ENCODE results near the gene PCDH15. TPM values are rescaled to one million over a fixed set of nuclear protein-coding genes. Genes with fewer than 3 reads are reported as not detected.

PCDH15 gene
- total and polyA plus RNA-seq, 2 of the 8 experiments (the other 6 are each of a cell fraction or from before 2014, with no cell fraction given) = 0.11 TPM; not detected in 1

GRCh38 chr10:54681136-54681535 is 119.9 kb downstream of the PCDH15 start:
- CTCF ChIA-PET (ENCODE audit: partially characterized antibody) = no interaction called here
- Histone ChIP-seq H3K9me3 (ENCODE audit: insufficient read depth in 2 of 2, low read depth in 1 of 2, low read length in 1 of 2) (no peaks in the 10 kb centered on the region), H4K91ac (replicated peaks; ENCODE audit: insufficient read length, low read length) (no peak overlapping the region), H3K36me3 (ENCODE audit: control insufficient read depth in 2 of 4, insufficient read depth in 4 of 4, low read length in 3 of 4) (no peaks in the 10 kb centered on the region), H3K56ac (replicated peaks; ENCODE audit: insufficient read length, low read depth, low read length) (no peak overlapping the region), H3K4me2 (ENCODE audit: insufficient read depth in 1 of 2, low read depth in 2 of 2, low read length in 2 of 2) (no peak overlapping the region), H4K8ac (ENCODE audit: extremely low read depth, insufficient read depth, low read length) (no peak overlapping the region), H3K27ac (ENCODE audit: low read depth, low read length) (no peak overlapping the region), H3K27me3 (replicated peaks in 1 of 4; ENCODE audit: control insufficient read depth in 3 of 4, extremely low read depth in 1 of 4, insufficient read depth in 3 of 4, low read length in 3 of 4) (no peaks in the 10 kb centered on the region), H2BK20ac (ENCODE audit: low read length) (no peak overlapping the region), H3K79me2 (ENCODE audit: control insufficient read depth in 1 of 2, insufficient read depth in 2 of 2, low read length in 2 of 2) (no peaks in the 10 kb centered on the region), H3K18ac (ENCODE audit: extremely low read depth, low read length) (no peak overlapping the region), H2BK15ac (ENCODE audit: low read length) (no peak overlapping the region), H2AFZ (ENCODE audit: low read length) (no peak overlapping the region), H4K5ac (ENCODE audit: insufficient read length, low read depth, low read length) (no peak overlapping the region), H3K79me1 (ENCODE audit: low read depth, low read length) (no peaks in the 10 kb centered on the region), H2BK12ac (ENCODE audit: low read depth, low read length) (no peak overlapping the region), H3K4me1 (replicated peaks in 1 of 4; ENCODE audit: control insufficient read depth in 3 of 4, insufficient read depth in 4 of 4, low read length in 3 of 4) (no peaks in the 10 kb centered on the region), H2AK5ac (ENCODE audit: low read depth, low read length) (no peak overlapping the region), H2BK120ac (replicated peaks; ENCODE audit: low read depth, low read length) (no peak overlapping the region), H3K23me2 (ENCODE audit: low read depth, low read length) (no peaks in the 10 kb centered on the region), H3K23ac (ENCODE audit: insufficient read length) (no peak overlapping the region), H3K14ac (ENCODE audit: insufficient read length) (no peak overlapping the region), H2BK5ac (ENCODE audit: low read depth, low read length) (no peak overlapping the region), H4K20me1 (replicated peaks in 1 of 2; ENCODE audit: control insufficient read depth in 1 of 2, insufficient read depth in 2 of 2, low read length in 2 of 2) (no peaks in the 10 kb centered on the region), H3K4ac (replicated peaks; ENCODE audit: insufficient read length, low read depth, low read length) (no peak overlapping the region), H3K4me3 (ENCODE audit: extremely low read depth in 1 of 4, insufficient read depth in 2 of 4, low read depth in 3 of 4, low read length in 4 of 4) (no peak overlapping the region), H3K9ac (replicated peaks in 1 of 4; ENCODE audit: extremely low read depth in 1 of 4, low read depth in 3 of 4, low read length in 3 of 4) (no peak overlapping the region)
- 91% methylated on average over 2 of the region's 2 CpGs; no CpG with 5 or more reads in 1 of the 2 experiments for WGBS, 2 experiments (ENCODE audit: extremely low coverage in 1 of 2, insufficient coverage in 1 of 2, insufficient read length in 1 of 2, insufficient replicate concordance in 2 of 2, low coverage in 1 of 2, low lambda C conversion rate in 2 of 2, missing lambda C conversion rate in 1 of 2)
- FAIRE-seq (no peak), DNase-seq (ENCODE audit: low read depth in 1 of 2, low spot score in 2 of 2) (no peak)
- POLR2A ChIA-PET (ENCODE audit: partially characterized antibody) = no interaction called here
- TF ChIP-seq SRF (IDR thresholded peaks at IDR 0.05; ENCODE audit: low read depth, low read length) = no peak
- TF ChIP-seq ZNF274 (IDR thresholded peaks at IDR 0.05; ENCODE audit: borderline replicate concordance, extremely low read depth, low read length) = no peak
- no peak for TF ChIP-seq CEBPB (IDR thresholded peaks at IDR 0.05; ENCODE audit: low read depth, low read length)
- no peak for TF ChIP-seq HDAC6 (IDR thresholded peaks at IDR 0.05; ENCODE audit: low read depth, low read length)
- TF ChIP-seq TBP (IDR thresholded peaks at IDR 0.05; ENCODE audit: low read depth, low read length) = no peak
- TF ChIP-seq, protein P1, sequence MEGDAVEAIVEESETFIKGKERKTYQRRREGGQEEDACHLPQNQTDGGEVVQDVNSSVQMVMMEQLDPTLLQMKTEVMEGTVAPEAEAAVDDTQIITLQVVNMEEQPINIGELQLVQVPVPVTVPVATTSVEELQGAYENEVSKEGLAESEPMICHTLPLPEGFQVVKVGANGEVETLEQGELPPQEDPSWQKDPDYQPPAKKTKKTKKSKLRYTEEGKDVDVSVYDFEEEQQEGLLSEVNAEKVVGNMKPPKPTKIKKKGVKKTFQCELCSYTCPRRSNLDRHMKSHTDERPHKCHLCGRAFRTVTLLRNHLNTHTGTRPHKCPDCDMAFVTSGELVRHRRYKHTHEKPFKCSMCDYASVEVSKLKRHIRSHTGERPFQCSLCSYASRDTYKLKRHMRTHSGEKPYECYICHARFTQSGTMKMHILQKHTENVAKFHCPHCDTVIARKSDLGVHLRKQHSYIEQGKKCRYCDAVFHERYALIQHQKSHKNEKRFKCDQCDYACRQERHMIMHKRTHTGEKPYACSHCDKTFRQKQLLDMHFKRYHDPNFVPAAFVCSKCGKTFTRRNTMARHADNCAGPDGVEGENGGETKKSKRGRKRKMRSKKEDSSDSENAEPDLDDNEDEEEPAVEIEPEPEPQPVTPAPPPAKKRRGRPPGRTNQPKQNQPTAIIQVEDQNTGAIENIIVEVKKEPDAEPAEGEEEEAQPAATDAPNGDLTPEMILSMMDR (IDR thresholded peaks at IDR 0.05; ENCODE audit: control extremely low read depth in 1 of 3, insufficient read depth in 1 of 3, low read depth in 1 of 3, low read length in 3 of 3) = no peak
- TF ChIP-seq EP300 (IDR thresholded peaks at IDR 0.05; ENCODE audit: borderline replicate concordance in 1 of 2, low read depth in 2 of 2, low read length in 2 of 2) = no peak
- TF ChIP-seq NANOG (IDR thresholded peaks at IDR 0.05; ENCODE audit: insufficient read depth, low read depth, low read length, poor library complexity, severe bottlenecking) = no peak
- no peak for TF ChIP-seq CHD2 (IDR thresholded peaks at IDR 0.05; ENCODE audit: low read length)
- no peak for TF ChIP-seq EZH2 (IDR thresholded peaks at IDR 0.05; ENCODE audit: low read depth, low read length, severe bottlenecking)
- TF ChIP-seq ATF3 (IDR thresholded peaks at IDR 0.05; ENCODE audit: insufficient read depth, low read depth, low read length) = no peak
- no peak for TF ChIP-seq SP1 (IDR thresholded peaks at IDR 0.05; ENCODE audit: low read depth, low read length)
